Middle frontal gyrus (tissue), 1 donor: ENCODE results near the gene CELA3B.
A peak's percentile ranks its signal among the peaks of the same experiment; 100 is the strongest.
"Not testable (repeated sequence)": the region's sequence is repeated elsewhere in the genome, so short reads cannot be mapped to it uniquely, and the experiment has no call there.

Experiments
- DNase-seq: peaks from one replicate; pipeline ENCODE4 v3.0.0-alpha.2; 2015; ENCODE audit warnings: low spot score; ENCODE audit errors: extremely low spot score

CELA3B gene

GRCh38 chr1:21976703-21977239 is at the start of gene CELA3B:
CELA3B (plus strand) TSS chr1:21977022; CDS start chr1:21977040, 18 bp downstream.
- DNase-seq: not testable (repeated sequence)

- DNase-seq: no peak
Observed at GRCh38 chr1:21927533-21928237, 49.1 kb upstream of the CELA3B start.

GRCh38 chr1:21930080-21930571 is 46.7 kb upstream of the CELA3B start:
- no peak for DNase-seq

GRCh38 chr1:21930629-21931170 is 46.1 kb upstream of the CELA3B start:
- DNase-seq: no peak

- no peak for DNase-seq
Observed at GRCh38 chr1:21931171-21932093, 45.4 kb upstream of the CELA3B start.

- DNase-seq: no peak
Observed at GRCh38 chr1:21932127-21932526, 44.7 kb upstream of the CELA3B start.

GRCh38 chr1:21933397-21934248 is 43.2 kb upstream of the CELA3B start:
- DNase-seq: no peak

GRCh38 chr1:21935393-21935804 is 41.4 kb upstream of the CELA3B start:
- DNase-seq: no peak

- DNase-seq: no peak
Observed at GRCh38 chr1:21935891-21936365, 40.9 kb upstream of the CELA3B start.

- DNase-seq: no peak
Observed at GRCh38 chr1:21936366-21937031, 40.3 kb upstream of the CELA3B start.

- no peak for DNase-seq
Observed at GRCh38 chr1:21937034-21937371, 39.8 kb upstream of the CELA3B start, which contains the start of gene HSPG2. HSPG2 (minus strand) TSS chr1:21937310; CDS start chr1:21937217, 93 bp downstream.

GRCh38 chr1:21937372-21938121 is 39.3 kb upstream of the CELA3B start:
- peak; percentile 40 for DNase-seq

- no peak for DNase-seq
Observed at GRCh38 chr1:21938732-21939538, 37.9 kb upstream of the CELA3B start.

- DNase-seq: peak; percentile 36
Observed at GRCh38 chr1:21939650-21940374, 37.0 kb upstream of the CELA3B start.

GRCh38 chr1:21940492-21940891 is 36.3 kb upstream of the CELA3B start:
- no peak for DNase-seq

- no peak for DNase-seq
Observed at GRCh38 chr1:21941370-21941769, 35.5 kb upstream of the CELA3B start.

- no peak for DNase-seq
Observed at GRCh38 chr1:21942464-21942863, 34.4 kb upstream of the CELA3B start.
